ENCODE data around the gene NKX1-2.

- no peak for TF ChIP-seq CTCF (conservative IDR thresholded peaks at IDR 0.05; ENCODE audit: low read depth, low read length)
- TF ChIP-seq EZH2phosphoT487 (IDR thresholded peaks at IDR 0.05; ENCODE audit: borderline replicate concordance, low read length): no peak
Measured at GRCh38 chr10:124477614-124478363, 28.0 kb upstream of the NKX1-2 start.
